WI38 (cell line): ENCODE data around the gene USP40.

Experiments used
- H3K4me3 ChIP-seq: 2 replicates; pipeline ENCODE4 v1.5.1; 2011; ENCODE audit warnings: low read depth, mild to moderate bottlenecking, control low read depth, low read length
- TF ChIP-seq, protein P1 (sequence below): IDR thresholded peaks from 2 replicates; pipeline ENCODE4 v1.5.1; 2012; ENCODE audit warnings: low read depth, mild to moderate bottlenecking, control low read depth, low read length

USP40 gene

DNA sequence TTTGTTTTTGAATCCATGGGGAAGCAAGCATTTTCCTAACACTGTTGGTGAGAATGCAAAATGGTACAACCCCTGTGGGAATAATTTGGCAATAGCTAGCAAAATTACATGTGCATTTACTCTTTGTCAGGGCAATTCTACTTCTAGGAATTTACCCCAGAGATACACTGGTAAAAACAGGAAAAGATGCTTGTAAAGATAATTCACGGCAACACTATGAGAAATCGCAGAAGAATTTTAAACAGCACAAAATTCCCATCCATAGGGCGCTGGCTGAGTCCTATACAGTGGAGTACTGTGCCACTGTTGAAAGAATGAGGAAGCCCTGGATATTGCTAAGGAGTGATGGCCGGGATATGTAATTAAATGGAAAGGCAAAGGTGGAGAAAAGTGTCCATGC lies 136.5 kb downstream of the USP40 start:
- H3K4me3 ChIP-seq = no peak overlapping the region
- TF ChIP-seq, protein P1, sequence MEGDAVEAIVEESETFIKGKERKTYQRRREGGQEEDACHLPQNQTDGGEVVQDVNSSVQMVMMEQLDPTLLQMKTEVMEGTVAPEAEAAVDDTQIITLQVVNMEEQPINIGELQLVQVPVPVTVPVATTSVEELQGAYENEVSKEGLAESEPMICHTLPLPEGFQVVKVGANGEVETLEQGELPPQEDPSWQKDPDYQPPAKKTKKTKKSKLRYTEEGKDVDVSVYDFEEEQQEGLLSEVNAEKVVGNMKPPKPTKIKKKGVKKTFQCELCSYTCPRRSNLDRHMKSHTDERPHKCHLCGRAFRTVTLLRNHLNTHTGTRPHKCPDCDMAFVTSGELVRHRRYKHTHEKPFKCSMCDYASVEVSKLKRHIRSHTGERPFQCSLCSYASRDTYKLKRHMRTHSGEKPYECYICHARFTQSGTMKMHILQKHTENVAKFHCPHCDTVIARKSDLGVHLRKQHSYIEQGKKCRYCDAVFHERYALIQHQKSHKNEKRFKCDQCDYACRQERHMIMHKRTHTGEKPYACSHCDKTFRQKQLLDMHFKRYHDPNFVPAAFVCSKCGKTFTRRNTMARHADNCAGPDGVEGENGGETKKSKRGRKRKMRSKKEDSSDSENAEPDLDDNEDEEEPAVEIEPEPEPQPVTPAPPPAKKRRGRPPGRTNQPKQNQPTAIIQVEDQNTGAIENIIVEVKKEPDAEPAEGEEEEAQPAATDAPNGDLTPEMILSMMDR = no peak

GRCh38 chr2:233429175-233429897 lies 137.2 kb downstream of the USP40 start:
- TF ChIP-seq, protein P1 = no peak
- H3K4me3 ChIP-seq = no peak overlapping the region

- no peak overlapping the region for H3K4me3 ChIP-seq
- TF ChIP-seq, protein P1 = no peak
Observed at GRCh38 chr2:233428438-233428837, 138.1 kb downstream of the USP40 start.

GRCh38 chr2:233428008-233428407 lies 138.6 kb downstream of the USP40 start:
- no peak overlapping the region for H3K4me3 ChIP-seq
- TF ChIP-seq, protein P1 = no peak

DNA sequence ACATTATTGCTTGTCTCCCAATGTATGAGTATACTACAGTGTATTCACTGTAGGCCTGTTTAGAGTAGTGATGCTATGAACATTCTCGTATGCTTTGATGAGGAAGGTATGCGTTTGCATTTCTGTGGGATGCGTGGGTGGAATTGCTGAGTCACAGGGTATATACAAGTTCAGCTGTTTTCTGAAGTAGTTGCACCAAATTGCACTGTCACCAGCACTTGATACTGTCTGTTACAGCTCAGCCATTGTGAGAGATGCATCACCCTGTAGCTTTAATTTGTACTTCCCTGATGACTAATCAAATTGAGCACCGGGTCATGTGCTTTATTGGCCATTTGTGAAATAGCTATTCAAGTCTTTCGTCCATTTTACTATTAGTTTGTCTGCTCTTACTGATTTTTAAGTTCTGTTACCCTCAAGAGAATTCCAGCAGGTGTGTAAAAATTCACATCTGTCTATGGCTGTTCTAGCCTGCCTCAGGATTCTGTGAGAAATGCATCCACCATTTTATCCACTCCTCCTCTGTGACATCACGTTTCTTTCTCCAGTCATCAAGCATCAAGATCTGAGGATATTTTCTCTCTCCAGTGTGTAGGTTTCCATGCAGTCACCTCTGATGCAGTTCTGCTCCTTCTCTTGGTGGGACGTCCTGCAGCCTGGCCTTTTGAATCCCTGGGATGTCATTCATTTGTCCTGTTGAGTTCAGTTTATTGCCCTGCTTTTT lies 139.8 kb downstream of the USP40 start:
- no peak overlapping the region for H3K4me3 ChIP-seq
- TF ChIP-seq, protein P1 = no peak
